HepG2 (cell line): ENCODE data around the gene UXS1. TPM values are rescaled to one million over a fixed set of nuclear protein-coding genes. Genes with fewer than 3 reads are reported as not detected.

Experiments
- ASH2L ChIP-seq: fragments of 300-600, 200-600 bp; sonication (generic); IDR thresholded peaks from 2 replicates; pipeline ENCODE4 v1.7.0; 2017; ENCODE audit warnings: low read depth, mild to moderate bottlenecking, moderate library complexity, mixed read lengths, low read length; ENCODE audit not compliant: insufficient read length
- GATAD2A ChIP-seq: IDR thresholded peaks from 2 replicates; pipeline ENCODE4 v1.6.1; 2016
- MYC ChIP-seq: sonication (generic); formaldehyde crosslinking; IDR thresholded peaks from 2 replicates; pipeline ENCODE4 v1.9.0; 2021; ENCODE audit warnings: missing genetic modification reagents, borderline replicate concordance
- PHF21A ChIP-seq: sonication (generic); formaldehyde crosslinking; IDR thresholded peaks from 2 replicates; pipeline ENCODE4 v1.5.0; 2020; ENCODE audit warnings: mild to moderate bottlenecking, missing genetic modification reagents
- SCMH1 ChIP-seq: sonication (generic); formaldehyde crosslinking; IDR thresholded peaks from 2 replicates; pipeline ENCODE4 v1.9.0; 2021; ENCODE audit warnings: missing genetic modification reagents, mild to moderate bottlenecking, borderline replicate concordance
- SETDB1 ChIP-seq: sonication (generic); formaldehyde crosslinking; IDR thresholded peaks from 2 replicates; pipeline ENCODE4 v1.5.1; 2020; ENCODE audit warnings: missing genetic modification reagents, mild to moderate bottlenecking, borderline replicate concordance
- SIN3A ChIP-seq: IDR thresholded peaks from 2 replicates; pipeline ENCODE4 v1.6.1; 2011; ENCODE audit warnings: low read depth, mild to moderate bottlenecking, control low read depth, low read length, borderline replicate concordance
- THAP11 ChIP-seq: IDR thresholded peaks from 2 replicates; pipeline ENCODE4 v1.6.1; 2016; ENCODE audit warnings: missing biosample characterization, missing genetic modification reagents
- XBP1 ChIP-seq: sonication (generic); formaldehyde crosslinking; IDR thresholded peaks from 2 replicates; pipeline ENCODE4 v1.5.0; 2020; ENCODE audit warnings: missing genetic modification reagents
- ZBTB21 ChIP-seq: sonication (generic); formaldehyde crosslinking; IDR thresholded peaks from 2 replicates; pipeline ENCODE4 v1.4.0; 2020; ENCODE audit warnings: missing genetic modification reagents
- ZNF724P ChIP-seq: sonication (generic); formaldehyde crosslinking; IDR thresholded peaks from 2 replicates; pipeline ENCODE4 v1.8.0; 2022; ENCODE audit warnings: missing genetic modification reagents, borderline replicate concordance
- ZNF777 ChIP-seq: sonication (generic); formaldehyde crosslinking; IDR thresholded peaks from 2 replicates; pipeline ENCODE4 v1.4.0; 2020; ENCODE audit warnings: missing genetic modification reagents
- ZNF788 ChIP-seq: sonication (generic); formaldehyde crosslinking; IDR thresholded peaks from 2 replicates; pipeline ENCODE4 v1.5.0; 2020; ENCODE audit warnings: mild to moderate bottlenecking, missing genetic modification reagents, borderline replicate concordance
- polyA plus RNA-seq, 8 experiments: library from polyadenylated mRNA; depleted of rRNA in 3 of 8; stranded (reverse) in 7 of 8; unstranded in 1 of 8; fragments of >200 nt; fragmentation: Illumina TruSeq in 4 of 8; extraction: Trizol in 4 of 8; gene quantifications; 2 replicates each; pipeline versions ENCODE4 v1.2.1 to v1.2.3, GENCODE V29; 2011 to 2016; ENCODE audit warnings: low read depth in 4 of 8, missing spikeins in 1 of 8, mixed read lengths in 1 of 8; ENCODE audit not compliant: insufficient read depth in 1 of 8
- total RNA-seq, 5 experiments: library from RNA; depleted of rRNA; stranded (reverse); fragments of >200 nt; fragmentation: Illumina TruSeq; extraction: Trizol; gene quantifications; 2 replicates each; pipeline ENCODE4 v1.2.3, GENCODE V29; 2016; ENCODE audit warnings: low read depth in 1 of 5
- TF ChIP-seq, protein P1 (sequence below): sonication (generic); formaldehyde crosslinking; IDR thresholded peaks from 2 replicates; pipeline ENCODE4 v1.4.0; 2020; ENCODE audit warnings: missing genetic modification reagents
- TF ChIP-seq, protein P2 (sequence below): sonication (generic); formaldehyde crosslinking; conservative IDR thresholded peaks from 2 replicates; pipeline ENCODE4 v1.4.0; 2020; ENCODE audit warnings: missing genetic modification reagents
- TF ChIP-seq, protein P3 (sequence below): IDR thresholded peaks from 2 replicates; pipeline ENCODE4 v1.6.1; 2016; ENCODE audit warnings: mild to moderate bottlenecking, missing biosample characterization, missing genetic modification reagents
- TF ChIP-seq, protein P4 (sequence below): IDR thresholded peaks from 2 replicates; pipeline ENCODE4 v1.6.1; 2016; ENCODE audit warnings: low read depth
- TF ChIP-seq, protein P5 (sequence below): sonication (generic); formaldehyde crosslinking; IDR thresholded peaks from 2 replicates; pipeline ENCODE4 v1.5.1; 2020; ENCODE audit warnings: mild to moderate bottlenecking, missing genetic modification reagents, moderate library complexity

UXS1 gene
- total and polyA plus RNA-seq, 2 of the 13 experiments (the other 11 are each of a cell fraction or from before 2014, with no cell fraction given) = 53.3 to 110 TPM

DNA sequence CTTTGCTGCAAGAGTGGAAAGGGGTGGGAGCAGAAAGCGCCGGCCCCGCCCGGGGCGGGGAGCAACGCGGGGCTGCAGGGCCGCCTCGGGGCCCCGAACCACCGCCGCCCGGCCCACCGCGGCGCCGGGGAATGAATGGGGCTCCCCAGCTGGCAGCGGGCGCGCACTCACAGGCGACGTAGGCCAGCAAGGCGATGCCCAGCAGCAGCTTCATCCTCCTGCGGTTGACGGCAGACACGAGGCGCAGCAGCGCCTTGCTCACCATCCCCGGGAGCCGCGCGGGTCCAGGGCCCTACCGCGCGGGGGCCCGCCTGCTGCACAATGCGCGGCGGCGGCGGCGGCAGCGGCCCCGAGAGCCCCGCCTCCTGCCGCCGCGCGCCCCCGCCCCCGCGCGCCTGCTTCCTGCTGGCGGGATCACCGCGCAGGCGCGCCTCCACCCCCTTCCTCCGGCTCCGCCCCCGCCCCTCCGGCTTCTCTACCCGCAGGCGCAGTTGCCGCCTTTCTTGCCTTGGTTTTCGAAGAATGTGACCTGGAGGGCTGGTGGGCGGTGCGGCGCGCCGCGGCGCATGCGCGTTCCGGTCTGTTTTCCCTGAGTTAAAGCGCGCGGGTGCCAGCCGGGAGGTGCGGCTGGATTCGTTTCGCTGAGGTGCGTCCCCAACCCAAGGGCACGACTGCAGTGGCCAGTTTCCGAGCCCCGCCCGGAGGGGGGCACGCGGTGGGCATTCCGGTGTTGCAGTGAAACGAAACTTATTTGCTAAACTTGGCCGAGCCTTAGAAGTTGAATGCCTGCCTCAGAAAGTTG, at the start of gene UXS1 (continued):
- TF ChIP-seq THAP11 = peak; percentile 52
- TF ChIP-seq GATAD2A = peak; percentile 68
- TF ChIP-seq, protein P1, sequence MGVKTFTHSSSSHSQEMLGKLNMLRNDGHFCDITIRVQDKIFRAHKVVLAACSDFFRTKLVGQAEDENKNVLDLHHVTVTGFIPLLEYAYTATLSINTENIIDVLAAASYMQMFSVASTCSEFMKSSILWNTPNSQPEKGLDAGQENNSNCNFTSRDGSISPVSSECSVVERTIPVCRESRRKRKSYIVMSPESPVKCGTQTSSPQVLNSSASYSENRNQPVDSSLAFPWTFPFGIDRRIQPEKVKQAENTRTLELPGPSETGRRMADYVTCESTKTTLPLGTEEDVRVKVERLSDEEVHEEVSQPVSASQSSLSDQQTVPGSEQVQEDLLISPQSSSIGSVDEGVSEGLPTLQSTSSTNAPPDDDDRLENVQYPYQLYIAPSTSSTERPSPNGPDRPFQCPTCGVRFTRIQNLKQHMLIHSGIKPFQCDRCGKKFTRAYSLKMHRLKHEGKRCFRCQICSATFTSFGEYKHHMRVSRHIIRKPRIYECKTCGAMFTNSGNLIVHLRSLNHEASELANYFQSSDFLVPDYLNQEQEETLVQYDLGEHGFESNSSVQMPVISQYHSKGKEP = no peak
- TF ChIP-seq SCMH1 (CRISPR knock-in tag) = no peak
- TF ChIP-seq SETDB1 = no peak
- TF ChIP-seq ZNF777 (CRISPR knock-in tag) = peak; percentile 46; the same call in 1 of the 2 replicates
- peak; percentile 70; the same call in 1 of the 2 replicates for TF ChIP-seq ZNF788 (CRISPR knock-in tag)
- peak; percentile 15; the same call in 1 of the 2 replicates for TF ChIP-seq SIN3A
- no peak for TF ChIP-seq ZBTB21 (CRISPR knock-in tag)
- peak; percentile 57; the same call in 1 of the 2 replicates for TF ChIP-seq PHF21A (CRISPR knock-in tag)
- no peak for TF ChIP-seq XBP1 (CRISPR knock-in tag)
- TF ChIP-seq, protein P2, sequence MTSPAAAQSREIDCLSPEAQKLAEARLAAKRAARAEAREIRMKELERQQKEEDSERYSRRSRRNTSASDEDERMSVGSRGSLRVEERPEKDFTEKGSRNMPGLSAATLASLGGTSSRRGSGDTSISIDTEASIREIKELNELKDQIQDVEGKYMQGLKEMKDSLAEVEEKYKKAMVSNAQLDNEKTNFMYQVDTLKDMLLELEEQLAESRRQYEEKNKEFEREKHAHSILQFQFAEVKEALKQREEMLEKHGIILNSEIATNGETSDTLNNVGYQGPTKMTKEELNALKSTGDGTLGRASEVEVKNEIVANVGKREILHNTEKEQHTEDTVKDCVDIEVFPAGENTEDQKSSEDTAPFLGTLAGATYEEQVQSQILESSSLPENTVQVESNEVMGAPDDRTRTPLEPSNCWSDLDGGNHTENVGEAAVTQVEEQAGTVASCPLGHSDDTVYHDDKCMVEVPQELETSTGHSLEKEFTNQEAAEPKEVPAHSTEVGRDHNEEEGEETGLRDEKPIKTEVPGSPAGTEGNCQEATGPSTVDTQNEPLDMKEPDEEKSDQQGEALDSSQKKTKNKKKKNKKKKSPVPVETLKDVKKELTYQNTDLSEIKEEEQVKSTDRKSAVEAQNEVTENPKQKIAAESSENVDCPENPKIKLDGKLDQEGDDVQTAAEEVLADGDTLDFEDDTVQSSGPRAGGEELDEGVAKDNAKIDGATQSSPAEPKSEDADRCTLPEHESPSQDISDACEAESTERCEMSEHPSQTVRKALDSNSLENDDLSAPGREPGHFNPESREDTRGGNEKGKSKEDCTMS (CRISPR knock-in tag) = no peak
- TF ChIP-seq, protein P3, sequence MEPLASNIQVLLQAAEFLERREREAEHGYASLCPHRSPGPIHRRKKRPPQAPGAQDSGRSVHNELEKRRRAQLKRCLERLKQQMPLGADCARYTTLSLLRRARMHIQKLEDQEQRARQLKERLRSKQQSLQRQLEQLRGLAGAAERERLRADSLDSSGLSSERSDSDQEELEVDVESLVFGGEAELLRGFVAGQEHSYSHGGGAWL (CRISPR knock-in tag) = peak; percentile 56; the same call in 1 of the 2 replicates
- peak; percentile 63 for TF ChIP-seq ASH2L
- peak; percentile 86 for TF ChIP-seq MYC (CRISPR knock-in tag)
- TF ChIP-seq, protein P4, sequence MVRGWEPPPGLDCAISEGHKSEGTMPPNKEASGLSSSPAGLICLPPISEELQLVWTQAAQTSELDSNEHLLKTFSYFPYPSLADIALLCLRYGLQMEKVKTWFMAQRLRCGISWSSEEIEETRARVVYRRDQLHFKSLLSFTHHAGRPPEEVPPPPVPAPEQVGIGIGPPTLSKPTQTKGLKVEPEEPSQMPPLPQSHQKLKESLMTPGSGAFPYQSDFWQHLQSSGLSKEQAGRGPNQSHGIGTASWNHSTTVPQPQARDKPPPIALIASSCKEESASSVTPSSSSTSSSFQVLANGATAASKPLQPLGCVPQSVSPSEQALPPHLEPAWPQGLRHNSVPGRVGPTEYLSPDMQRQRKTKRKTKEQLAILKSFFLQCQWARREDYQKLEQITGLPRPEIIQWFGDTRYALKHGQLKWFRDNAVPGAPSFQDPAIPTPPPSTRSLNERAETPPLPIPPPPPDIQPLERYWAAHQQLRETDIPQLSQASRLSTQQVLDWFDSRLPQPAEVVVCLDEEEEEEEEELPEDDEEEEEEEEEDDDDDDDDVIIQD (CRISPR knock-in tag) = peak; percentile 25; the same call in 1 of the 2 replicates
- TF ChIP-seq, protein P5, sequence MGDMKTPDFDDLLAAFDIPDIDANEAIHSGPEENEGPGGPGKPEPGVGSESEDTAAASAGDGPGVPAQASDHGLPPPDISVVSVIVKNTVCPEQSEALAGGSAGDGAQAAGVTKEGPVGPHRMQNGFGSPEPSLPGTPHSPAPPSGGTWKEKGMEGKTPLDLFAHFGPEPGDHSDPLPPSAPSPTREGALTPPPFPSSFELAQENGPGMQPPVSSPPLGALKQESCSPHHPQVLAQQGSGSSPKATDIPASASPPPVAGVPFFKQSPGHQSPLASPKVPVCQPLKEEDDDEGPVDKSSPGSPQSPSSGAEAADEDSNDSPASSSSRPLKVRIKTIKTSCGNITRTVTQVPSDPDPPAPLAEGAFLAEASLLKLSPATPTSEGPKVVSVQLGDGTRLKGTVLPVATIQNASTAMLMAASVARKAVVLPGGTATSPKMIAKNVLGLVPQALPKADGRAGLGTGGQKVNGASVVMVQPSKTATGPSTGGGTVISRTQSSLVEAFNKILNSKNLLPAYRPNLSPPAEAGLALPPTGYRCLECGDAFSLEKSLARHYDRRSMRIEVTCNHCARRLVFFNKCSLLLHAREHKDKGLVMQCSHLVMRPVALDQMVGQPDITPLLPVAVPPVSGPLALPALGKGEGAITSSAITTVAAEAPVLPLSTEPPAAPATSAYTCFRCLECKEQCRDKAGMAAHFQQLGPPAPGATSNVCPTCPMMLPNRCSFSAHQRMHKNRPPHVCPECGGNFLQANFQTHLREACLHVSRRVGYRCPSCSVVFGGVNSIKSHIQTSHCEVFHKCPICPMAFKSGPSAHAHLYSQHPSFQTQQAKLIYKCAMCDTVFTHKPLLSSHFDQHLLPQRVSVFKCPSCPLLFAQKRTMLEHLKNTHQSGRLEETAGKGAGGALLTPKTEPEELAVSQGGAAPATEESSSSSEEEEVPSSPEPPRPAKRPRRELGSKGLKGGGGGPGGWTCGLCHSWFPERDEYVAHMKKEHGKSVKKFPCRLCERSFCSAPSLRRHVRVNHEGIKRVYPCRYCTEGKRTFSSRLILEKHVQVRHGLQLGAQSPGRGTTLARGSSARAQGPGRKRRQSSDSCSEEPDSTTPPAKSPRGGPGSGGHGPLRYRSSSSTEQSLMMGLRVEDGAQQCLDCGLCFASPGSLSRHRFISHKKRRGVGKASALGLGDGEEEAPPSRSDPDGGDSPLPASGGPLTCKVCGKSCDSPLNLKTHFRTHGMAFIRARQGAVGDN (CRISPR knock-in tag) = peak; percentile 89
- peak; percentile 84; the same call in 1 of the 2 replicates for TF ChIP-seq ZNF724P
